GM12874 (cell line): Measurements from ENCODE around the gene SLC24A4.

Experiments
- CTCF ChIP-seq: IDR thresholded peaks from 2 replicates; pipeline ENCODE4 v1.5.1; 2011; ENCODE audit warnings: low read depth, mild to moderate bottlenecking, control low read depth, low read length, moderate library complexity; ENCODE audit not compliant: insufficient read depth

Gene SLC24A4

DNA sequence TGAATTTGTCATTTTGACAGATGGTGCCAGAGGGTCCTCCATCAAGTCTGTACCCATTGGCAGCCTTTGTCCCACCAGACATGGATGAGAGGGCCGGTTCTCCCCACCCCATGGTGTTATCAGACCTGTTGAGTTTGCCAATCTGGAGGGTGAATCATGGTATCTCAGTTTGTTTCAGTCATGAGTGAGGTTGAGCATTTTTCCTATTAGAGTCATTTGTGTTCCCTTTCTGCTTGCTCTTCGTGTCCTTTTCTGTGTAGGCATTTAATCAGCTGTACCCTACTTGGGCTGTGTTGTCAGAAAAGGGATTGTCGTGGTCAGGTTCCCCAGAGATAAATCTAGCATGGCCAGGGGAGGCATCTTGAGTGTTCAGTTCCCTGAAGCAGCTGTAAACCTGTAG lies 30.5 kb downstream of the SLC24A4 start:
- TF ChIP-seq CTCF = no peak

DNA sequence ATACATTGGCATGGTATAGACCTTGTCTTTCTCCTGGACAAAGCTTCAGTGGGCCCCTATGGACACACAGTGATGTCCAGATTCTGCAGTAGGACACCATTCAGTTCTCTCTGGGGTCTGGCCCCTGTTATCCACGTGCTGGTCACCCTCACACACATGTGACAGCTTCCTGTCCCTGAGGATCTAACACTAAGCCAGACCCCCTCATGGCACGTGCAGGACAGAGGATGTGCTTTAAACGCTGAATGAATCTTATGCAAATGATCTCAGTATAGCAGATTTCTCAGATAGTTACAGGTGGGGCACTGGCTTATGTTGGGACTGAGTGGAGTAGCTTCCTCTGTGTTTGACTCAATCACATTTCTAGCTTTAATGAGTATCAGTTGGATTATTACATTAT lies 33.7 kb downstream of the SLC24A4 start:
- TF ChIP-seq CTCF = no peak

- no peak for TF ChIP-seq CTCF
Observed at GRCh38 chr14:92360651-92361370, 37.8 kb downstream of the SLC24A4 start.

- no peak for TF ChIP-seq CTCF
Observed at GRCh38 chr14:92362781-92363235, 39.8 kb downstream of the SLC24A4 start.

GRCh38 chr14:92366237-92366636 lies 43.3 kb downstream of the SLC24A4 start:
- no peak for TF ChIP-seq CTCF

DNA sequence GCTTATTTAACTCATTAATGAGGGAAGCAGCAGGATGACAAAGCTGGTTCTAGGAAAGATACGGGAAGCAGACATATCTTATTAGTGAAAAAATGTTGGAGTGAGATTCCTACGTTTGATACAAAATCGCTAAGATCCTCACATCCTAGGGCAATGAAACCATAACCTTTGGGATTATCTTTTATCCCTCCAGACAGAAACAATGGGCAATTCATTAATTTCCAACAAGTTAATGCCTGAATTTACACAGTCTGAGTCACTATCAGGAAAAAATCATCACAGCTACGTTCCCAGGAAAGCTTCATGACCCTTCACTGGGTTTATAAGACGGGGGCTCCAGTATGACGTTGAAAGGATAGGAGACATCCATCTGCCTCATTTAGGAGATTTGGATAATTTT lies 45.0 kb downstream of the SLC24A4 start:
- no peak for TF ChIP-seq CTCF

GRCh38 chr14:92369097-92369496 lies 46.1 kb downstream of the SLC24A4 start:
- TF ChIP-seq CTCF = no peak
